ENCODE data around the gene RASSF8. TPM values are rescaled to one million over a fixed set of nuclear protein-coding genes. Genes with fewer than 3 reads are reported as not detected.
A peak's percentile ranks its signal among the peaks of the same experiment; 100 is the strongest.

The RASSF8 gene
- polyA plus RNA-seq, 1 experiment, result 25.5 TPM

DNA sequence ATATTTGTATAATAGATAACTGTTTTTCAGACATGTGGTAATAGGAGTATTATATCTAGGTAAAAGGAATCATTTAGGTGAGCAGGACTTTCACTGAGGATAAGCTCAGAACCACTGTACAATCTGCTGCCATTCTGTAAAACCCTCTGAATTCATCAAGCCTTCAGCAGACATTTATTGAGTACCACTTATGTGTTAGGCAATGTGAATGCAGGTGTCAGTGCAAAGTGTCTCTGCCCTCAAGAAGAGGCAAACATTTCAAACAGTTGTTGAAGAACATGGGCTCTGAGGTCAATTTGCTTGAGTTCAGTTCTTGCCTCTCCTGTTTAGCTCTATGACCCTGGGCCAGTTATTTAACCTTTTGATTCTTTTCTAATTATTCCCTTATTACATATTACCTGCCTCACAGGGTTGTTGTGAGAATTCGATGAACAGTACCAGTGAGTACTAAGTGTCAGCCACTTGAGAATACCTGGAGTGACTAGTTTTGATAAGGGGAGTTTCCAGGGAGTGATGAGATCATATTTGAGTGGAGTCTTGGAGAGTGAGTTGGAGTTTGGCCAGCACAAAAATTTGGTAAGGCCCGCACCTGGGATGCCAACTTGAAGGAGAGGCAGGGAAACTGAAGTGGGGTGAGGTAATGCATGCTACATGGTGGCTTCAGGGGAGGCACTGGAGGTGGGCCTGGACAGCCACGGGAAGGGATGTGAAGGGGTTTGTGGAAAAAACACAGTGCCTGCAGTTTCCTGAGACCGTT, 33.7 kb downstream of the RASSF8 start:
- H3K9me3 ChIP-seq (ENCODE audit: control insufficient read depth, insufficient read depth, low read length), result no peaks in the 10 kb centered on the region
- no peak overlapping the region for H3K4me3 ChIP-seq (ENCODE audit: low read depth, low read length)
- ChIA-PET POLR2A (interaction anchor here (0.6 kb wide), 1 partner anchor 23 kb away, joined by 3 read pairs; no protein-coding TSS in a partner anchor), CTCF (interaction anchor here (1.0 kb wide), 2 partner anchors 21 to 710 kb away, joined by 3 read pairs; no protein-coding TSS in a partner anchor)
- H3K27me3 ChIP-seq (ENCODE audit: control insufficient read depth, insufficient read depth, low read length), result no peaks in the 10 kb centered on the region
- no peak overlapping the region for H3K27ac ChIP-seq (ENCODE audit: low read depth, low read length)
- DNase-seq (ENCODE audit: low read depth, low spot score), result no peak
- TF ChIP-seq, protein P1, sequence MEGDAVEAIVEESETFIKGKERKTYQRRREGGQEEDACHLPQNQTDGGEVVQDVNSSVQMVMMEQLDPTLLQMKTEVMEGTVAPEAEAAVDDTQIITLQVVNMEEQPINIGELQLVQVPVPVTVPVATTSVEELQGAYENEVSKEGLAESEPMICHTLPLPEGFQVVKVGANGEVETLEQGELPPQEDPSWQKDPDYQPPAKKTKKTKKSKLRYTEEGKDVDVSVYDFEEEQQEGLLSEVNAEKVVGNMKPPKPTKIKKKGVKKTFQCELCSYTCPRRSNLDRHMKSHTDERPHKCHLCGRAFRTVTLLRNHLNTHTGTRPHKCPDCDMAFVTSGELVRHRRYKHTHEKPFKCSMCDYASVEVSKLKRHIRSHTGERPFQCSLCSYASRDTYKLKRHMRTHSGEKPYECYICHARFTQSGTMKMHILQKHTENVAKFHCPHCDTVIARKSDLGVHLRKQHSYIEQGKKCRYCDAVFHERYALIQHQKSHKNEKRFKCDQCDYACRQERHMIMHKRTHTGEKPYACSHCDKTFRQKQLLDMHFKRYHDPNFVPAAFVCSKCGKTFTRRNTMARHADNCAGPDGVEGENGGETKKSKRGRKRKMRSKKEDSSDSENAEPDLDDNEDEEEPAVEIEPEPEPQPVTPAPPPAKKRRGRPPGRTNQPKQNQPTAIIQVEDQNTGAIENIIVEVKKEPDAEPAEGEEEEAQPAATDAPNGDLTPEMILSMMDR (IDR thresholded peaks at IDR 0.05; ENCODE audit: low read depth, low read length), result no peak

DNA sequence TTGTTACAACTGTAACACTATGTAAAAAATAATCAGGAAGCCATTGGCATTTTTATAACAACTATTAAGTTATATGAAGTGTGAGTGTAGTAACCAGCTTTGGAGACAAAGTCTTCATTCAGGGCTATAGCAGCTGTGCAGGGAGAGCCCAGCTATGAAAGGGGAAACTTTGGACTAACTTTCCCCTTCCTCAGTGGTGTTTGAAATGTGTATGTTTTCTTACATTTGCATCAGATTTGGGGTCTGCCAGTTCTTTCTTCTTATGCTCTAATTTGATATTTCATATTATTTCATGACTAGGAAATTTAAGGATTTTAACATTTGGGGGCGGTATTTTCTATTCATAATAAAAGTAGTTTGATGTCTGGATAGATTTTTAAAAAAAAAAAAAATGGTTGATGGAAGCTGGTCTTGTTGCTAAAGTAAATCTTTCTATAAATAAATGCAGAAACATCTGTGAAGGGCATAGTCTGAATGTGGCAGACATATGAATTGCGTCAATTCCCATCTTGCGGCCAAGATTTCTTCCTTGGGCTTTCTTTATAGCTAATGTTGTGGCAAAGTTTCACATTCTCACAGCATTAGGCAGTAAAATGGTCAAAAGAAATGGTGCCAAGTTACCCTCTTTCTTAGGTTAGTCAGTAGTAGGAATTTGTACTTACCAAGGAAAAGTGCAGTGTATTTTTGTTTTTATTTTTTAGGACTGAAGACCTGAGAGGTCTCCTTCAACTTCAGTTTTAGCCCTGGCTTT, 35.6 kb downstream of the RASSF8 start:
- H3K9me3 ChIP-seq (ENCODE audit: control insufficient read depth, insufficient read depth, low read length), result no peaks in the 10 kb centered on the region
- H3K4me3 ChIP-seq (ENCODE audit: low read depth, low read length), result no peak overlapping the region
- POLR2A ChIA-PET, result interaction anchor here (0.6 to 1.0 kb wide), 4 partner anchors 18 to 285 kb away, joined by 3 to 4 read pairs (median 3); partner anchors contain the start of gene RASSF8
- TF ChIP-seq, protein P1 (IDR thresholded peaks at IDR 0.05; ENCODE audit: low read depth, low read length), result no peak
- CTCF ChIA-PET, result interaction anchor here (0.5 kb wide), 1 partner anchor 34 kb away, joined by 3 read pairs; no protein-coding TSS in a partner anchor
- H3K27ac ChIP-seq (ENCODE audit: low read depth, low read length), result peak overlapping the region; percentile 50
- DNase-seq (ENCODE audit: low read depth, low spot score), result peak; percentile 86
- no peaks in the 10 kb centered on the region for H3K27me3 ChIP-seq (ENCODE audit: control insufficient read depth, insufficient read depth, low read length)

DNA sequence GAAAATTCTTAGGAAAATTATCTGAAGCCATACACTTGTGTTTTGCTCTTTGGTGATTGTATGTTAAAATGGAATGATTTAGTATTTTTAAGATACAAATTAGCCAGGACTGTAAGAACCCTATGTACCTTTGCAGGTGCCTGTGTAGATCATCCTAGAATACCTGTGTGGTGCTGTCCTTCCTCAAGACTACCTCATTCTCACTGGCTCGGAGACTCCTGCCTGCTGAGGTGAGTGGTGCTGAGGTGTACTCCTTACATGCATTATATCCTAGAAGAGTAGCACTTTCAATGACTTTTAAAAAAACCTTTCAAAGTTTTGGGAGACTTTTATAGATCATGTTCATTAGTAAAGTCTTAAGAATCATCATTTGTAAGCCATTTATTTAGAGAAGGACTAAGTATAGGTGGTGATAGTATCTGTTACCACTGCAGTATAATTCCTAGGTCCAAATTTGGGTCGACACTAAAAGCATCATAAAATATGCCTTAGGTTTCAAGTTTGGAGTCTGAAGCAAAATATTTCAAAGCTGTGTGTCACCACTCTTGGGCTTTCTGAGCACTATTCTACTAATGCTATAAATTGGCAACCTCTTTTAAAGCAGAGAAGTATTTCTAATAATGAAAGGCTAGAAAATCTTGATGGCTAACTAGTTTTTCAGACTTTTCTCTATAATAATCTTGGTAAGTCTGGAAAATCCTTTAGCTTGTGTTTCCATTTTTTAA, 36.6 kb downstream of the RASSF8 start:
- Histone ChIP-seq H3K4me3 (ENCODE audit: low read depth, low read length) (no peak overlapping the region), H3K27ac (ENCODE audit: low read depth, low read length) (peak overlapping the region; percentile 50), H3K27me3 (ENCODE audit: control insufficient read depth, insufficient read depth, low read length) (no peaks in the 10 kb centered on the region), H3K9me3 (ENCODE audit: control insufficient read depth, insufficient read depth, low read length) (no peaks in the 10 kb centered on the region)
- DNase-seq (ENCODE audit: low read depth, low spot score), result no peak
- TF ChIP-seq, protein P1 (IDR thresholded peaks at IDR 0.05; ENCODE audit: low read depth, low read length), result no peak
- POLR2A ChIA-PET, result interaction anchor here (0.6 to 1.0 kb wide), 3 partner anchors 17 to 144 kb away, joined by 3 to 4 read pairs (median 3); partner anchors contain the start of gene RASSF8
- CTCF ChIA-PET, result no interaction called here

DNA sequence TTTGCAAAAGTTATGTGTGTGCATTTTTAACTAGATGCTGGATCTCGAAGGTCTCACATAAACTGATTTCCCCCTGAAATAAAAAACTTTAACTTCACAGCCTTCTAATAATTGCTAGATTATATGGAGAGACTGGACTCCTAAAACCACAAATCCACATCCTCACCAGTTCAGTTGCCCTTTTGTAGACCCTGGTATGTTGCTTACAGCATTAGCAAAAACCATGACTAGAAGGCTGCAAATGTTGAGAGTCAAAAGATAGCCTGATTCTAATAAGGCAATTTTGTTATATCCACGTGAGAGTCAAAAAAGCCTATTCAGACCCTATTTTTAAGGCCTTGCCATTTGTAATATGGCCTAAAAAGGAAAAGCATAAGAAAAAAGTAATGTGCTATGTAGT, 37.4 kb downstream of the RASSF8 start:
- Histone ChIP-seq H3K27me3 (ENCODE audit: control insufficient read depth, insufficient read depth, low read length) (no peaks in the 10 kb centered on the region), H3K27ac (ENCODE audit: low read depth, low read length) (no peak overlapping the region), H3K4me3 (ENCODE audit: low read depth, low read length) (no peak overlapping the region), H3K9me3 (ENCODE audit: control insufficient read depth, insufficient read depth, low read length) (no peaks in the 10 kb centered on the region)
- CTCF ChIA-PET, result interaction anchor here (1.2 kb wide), 1 partner anchor 559 kb away, joined by 3 read pairs; no protein-coding TSS in a partner anchor
- TF ChIP-seq, protein P1 (IDR thresholded peaks at IDR 0.05; ENCODE audit: low read depth, low read length), result no peak
- POLR2A ChIA-PET, result no interaction called here
- DNase-seq (ENCODE audit: low read depth, low spot score), result no peak

Measured in AG04450 (cell line).